Activated CD4-positive, alpha-beta T cell treated with anti-CD3 and anti-CD28 coated beads, Interleukin-2, amount 50 U/mL, for 4 hours (primary cell): Measurements from ENCODE around the gene MPO.

Experiments used
- DNase-seq, 2 experiments: peaks; one replicate each; pipeline ENCODE4 v3.0.0-alpha.2; 2020

The MPO gene

DNA sequence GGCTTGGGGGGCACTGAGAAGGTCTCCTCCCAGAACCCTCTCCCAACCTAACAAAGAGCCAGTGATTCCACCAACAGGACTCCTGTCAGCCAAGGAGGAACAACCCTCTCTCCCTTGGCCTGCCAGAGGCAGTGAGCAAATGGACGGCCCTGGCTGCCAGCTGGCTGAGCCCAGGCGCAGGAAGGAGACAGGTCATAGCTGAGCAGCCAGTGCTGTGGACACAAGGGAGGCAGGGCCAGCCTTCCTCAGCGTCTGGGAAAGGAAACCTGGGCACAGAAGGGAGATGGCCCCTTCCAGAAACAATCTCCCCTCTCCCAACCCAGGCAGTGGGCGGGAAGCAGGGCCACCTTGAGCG, 2.1 kb downstream of the MPO start:
- DNase-seq, result no peak

DNA sequence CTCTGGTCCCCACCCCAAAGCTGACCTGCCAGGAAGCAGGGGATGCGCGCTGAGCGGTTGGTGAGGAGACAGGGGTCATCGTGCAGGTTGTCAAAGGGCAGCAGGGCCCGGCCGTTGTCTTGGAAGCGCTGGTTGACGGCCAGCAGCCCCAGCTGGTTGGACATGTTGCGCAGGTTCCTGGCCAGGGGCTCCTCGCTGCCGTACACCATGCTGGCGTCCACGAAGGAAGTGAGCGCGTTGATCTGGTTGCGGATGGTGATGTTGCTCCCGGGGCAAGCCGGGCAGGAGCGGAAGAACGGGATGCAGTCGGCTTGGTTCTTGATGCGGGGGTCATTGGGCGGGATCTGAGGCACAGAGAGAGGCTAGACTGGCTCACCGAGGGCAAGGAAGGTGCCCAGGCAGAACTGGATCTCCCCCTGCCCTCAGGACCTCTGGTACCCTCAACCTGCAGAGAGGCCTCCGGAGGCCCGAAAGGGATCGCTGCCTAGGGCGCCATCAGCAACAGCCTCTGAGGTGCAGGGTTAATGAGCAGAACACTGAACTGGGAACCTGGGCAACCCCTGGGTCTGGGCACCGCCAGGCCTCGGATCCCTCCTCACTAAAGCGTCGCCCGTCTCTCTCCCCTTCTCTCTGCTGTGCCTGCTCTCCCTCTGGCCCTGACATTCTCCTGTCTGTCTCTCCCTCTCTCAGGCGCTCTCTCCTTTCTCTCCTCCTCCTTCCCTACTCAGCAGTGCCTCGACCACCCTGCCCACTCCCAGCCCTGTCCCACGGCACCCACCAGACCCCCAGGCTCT, 2.7 kb downstream of the MPO start:
- DNase-seq, result no peak

DNA sequence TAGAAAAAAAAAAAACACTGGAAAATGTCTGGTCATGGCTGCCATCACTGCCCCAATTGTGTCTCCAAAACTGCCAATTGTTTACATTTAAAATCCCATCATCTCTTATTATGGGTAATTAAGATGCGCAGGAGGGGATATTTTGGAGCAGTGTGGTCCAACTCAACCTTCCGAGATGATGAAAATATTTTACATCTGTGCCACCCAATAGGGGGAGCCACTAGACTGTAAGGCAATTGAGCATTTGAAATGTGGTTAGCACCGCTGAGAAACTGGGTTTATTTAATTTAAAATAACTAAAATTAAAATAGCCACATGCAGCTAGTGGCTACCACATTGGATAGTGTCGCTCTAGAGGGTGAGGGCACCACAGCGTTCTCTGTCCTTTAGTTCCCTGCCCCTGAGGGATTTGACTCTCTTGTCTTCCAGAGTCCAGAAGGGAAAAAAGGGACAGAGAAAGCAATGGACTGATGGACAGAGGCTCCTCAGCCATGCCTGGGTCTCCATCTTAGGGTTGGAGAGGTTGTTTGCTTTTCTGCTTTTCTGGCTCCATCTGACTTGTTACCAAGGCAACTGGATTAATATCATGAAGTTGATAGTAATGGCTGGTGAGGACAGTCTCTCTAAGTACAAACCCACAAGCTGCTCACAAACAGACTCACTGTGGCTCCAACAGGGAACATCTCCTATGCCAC, 3.5 kb downstream of the MPO start:
- DNase-seq, result no peak

DNA sequence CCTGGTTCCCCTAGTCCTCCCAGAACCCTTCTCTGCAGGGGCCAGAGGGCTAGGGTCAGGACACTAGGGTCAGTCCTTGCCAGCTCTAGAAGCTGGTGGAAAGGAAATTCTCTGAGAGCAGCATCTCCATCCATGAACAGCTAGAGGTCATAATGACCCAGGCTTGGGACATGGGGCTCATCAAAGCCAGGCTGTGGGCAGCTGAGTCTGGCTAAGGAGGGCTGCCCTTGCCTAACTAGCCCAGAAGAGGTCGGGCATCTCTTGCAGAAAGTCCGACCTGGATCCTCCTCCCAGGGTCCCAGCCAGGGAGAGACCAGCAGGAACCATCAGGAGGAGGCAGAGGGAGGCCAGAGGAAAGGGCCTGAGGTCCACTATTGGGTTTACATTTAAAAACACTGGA, 4.3 kb downstream of the MPO start:
- no peak for DNase-seq

DNA sequence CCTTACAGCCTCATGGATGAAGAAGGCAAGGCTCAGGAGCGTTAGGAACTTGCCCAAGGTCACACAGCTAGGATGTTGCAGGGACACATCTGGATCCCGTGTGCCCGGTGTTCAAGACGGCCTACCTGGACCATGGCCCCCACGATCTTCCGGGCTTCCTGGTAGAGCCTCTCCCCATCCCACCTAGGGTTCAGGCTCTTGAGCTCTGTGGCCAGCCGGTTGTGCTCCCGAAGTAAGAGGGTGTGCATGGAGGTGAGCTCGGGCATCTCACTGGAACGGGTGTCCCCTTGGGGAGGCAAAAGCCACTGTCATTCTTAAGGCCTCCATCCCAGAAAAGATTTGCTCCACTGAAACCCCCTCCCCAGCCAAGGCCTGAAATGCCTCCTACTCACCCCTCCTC, 5.3 kb downstream of the MPO start:
- DNase-seq, result no peak

DNA sequence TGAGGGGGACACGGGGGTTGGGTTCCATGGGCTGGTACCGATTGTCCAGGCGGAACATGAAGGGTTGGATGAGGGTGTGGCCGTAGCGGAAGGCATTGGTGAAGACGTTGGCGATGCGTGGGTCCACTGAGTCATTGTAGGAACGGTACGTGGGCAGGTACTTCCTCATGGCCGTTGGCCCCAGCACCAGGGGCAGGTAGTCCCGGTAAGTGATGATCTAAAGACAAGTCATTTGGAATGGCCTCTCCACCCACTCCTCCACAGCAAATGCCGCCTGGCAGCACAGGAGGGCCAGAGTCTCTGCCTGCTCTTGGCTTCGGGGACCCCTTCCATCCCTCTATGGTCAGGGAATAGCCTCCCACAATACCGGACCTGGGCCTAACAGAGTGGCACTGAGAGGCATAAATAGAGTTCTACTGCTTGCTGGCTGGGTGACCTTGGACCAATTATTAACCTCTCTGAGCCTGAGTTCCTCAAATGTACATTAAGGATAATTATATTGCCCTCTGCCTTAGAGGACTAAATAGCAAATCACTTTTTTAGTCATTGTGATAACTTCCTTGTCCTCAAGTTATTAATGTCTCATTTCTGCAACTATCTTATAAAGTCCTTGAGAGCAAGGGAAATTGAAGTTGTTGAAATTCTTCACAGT, 7.2 kb downstream of the MPO start:
- DNase-seq, result no peak

DNA sequence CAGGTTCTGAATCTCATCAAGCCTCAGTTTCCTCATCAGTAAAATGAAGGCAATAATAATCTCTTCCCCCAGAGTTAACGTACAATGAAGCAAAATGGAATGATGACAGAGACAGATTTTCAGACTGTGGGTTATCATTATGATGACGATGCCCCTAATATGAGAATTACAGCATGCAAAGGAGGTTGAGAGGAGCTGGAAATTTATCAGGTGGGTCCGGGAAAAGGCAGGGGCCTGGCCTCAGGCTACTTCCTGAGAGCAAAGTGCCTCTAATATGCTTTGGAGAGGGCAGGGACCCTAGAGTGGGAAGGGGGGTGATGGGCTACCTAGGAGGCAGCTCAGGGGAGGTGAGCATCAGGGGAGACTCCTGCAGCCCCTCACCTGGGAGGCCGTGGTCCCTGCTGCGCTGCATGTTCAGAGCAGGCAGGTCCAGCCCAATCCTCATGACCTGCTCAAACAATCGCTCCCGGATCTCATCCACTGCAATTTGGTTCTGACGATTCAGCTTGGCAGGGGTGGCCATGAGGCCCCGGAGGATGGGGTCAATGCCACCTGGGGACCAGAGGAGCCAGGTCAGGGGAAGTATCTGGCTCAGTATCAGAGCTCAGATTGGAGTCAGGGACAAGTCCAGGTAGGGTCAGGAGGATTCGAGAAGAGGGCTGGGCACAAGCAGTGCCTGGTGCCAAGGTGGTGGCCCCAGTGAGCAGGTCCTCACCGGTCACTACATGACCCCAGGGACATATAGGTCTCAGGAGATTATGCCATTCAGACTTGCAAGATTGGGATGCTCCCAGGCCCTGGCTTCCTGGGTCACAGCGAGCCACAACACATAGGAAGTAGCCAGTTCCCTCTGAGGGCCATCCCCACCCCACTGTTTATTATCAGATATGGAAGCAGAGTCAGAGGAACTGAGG, 8.1 kb downstream of the MPO start:
- DNase-seq, result no peak

DNA sequence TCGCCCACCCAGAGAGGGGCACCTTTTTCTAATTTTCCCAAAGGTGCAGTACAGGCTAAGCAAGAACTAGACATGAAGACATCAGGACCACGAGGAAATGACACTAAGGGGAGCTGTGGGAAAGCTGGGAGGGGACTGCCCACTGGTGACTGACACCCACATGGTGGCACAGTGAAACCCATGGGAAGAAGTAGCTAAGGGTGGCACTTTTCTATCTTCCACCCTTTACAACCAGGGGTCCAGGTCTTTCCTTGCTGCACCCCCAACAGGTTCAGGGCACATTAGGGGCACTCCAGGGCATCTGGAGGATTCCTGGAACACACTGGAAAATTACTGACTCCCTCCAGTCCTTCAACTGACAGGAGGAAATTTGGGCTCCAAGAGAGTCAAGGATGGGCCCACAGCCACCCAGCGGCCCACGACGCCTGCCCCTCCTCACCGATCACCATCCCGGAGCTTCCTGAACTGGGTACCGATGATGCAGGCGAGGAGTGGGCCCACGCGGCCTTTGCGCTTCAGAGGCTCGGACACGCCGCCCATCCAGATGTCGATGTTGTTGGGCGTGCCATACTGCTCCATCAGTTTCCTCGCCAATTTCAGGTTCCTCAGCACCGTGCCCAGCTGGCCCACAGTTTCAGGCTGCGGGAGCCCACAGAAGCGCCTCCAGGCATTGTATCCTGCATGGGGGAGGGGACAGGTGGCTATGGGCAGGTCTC, 9.4 kb downstream of the MPO start:
- no peak for DNase-seq

DNA sequence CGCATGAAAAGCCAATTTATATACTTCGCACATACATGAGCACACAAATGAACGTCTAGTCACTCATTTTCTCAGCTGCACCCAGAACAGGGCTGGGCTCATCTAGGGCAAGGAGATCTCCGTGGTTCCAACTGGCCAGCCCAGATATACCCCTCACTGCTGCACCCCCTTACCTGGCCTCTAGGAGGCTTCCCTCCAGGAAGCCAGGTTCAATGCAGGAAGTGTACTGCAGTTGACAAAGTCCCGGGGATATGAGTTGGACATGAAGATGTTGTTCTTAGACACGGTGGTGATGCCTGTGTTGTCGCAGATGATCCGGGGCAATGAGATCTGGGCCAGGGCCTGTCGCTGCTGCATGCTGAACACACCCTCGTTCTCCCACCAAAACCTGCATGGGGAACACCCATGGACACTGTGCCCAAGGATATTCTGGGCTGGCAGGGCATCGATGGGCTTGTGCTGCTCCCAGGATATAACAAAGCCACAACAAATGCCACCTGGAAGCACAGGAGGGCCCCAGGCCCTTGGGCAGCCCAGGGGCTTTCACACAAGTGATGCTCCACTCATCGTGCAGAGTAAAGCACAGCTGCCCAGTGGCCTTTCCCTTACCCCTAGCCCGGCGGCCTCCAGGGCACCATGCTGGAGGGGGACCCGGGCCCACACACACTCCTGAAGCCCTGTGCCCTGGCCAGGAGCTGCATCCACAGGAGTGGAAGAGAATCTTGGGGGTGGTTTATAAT, 10.1 kb downstream of the MPO start:
- no peak for DNase-seq

DNA sequence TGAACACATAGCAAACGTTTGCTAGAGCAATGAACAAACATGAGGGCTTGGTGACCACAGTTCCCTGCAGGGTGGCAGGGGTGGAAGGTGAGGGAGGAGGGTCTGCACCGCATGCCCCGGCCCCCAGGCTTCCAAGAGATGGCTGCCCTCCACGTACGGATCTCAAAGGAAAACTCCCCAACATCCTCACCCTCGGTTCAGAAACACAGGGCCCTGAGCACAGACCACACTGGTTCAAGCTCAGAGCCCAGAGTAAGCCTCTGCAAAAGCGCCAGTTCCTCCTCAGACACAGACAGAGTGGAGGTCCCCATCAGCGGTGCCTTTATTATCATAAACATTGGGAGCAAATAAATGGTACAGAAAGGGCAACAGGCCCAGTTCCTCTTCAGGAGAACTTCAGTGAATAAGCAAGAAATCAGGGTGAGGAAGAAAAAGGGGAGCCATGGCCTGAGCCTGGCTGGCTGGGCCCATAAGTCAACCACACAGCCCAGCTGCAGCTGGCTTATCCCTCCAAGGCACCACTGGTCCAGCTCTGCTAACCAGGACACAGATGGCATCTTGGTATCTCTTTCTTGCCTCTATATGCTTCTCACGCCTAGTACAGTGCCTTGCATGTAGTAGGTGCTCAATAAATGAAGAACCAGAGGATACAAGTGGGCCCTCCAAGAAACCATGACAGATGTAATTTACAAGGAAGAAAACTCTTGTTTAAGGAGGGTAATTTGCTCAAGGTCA, 11.0 kb downstream of the MPO start:
- DNase-seq, result no peak

DNA sequence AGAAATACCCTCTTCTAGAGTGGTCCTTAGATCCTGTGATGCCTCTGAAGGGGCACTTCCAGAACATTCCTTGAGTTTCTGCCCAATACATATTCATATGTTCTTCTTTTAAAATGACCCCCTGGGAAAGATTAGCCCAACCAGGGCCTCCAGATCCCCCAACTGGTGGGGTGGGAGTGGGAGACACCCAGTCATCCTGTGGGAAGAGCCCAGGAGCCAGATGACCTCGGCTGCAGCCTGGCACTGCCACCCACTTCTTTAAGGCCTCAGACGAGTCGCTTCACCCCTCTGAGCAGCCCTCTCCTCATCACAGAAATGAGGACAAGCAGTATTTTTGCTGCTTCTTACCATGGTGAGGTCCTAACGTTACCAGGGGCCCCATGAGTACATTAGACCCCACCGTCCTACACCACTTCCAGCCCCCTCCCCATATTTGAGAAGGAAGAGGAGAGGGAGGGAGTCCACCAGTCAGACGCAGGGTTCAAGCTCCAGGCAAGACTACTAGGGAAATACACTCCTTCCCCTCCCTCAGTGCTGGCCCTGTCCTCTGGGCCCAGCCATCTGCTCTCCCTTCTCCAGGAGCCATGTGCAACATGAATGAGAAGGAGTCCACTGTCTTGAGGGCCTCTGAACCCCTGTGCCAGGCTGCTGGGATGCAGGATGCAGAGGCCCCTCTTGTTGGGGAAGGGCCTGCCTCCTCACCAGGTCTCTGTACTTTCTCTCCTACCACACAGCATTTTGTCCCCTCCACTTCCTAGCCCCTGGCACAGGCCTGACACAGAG, 11.8 kb downstream of the MPO start:
- no peak for DNase-seq

DNA sequence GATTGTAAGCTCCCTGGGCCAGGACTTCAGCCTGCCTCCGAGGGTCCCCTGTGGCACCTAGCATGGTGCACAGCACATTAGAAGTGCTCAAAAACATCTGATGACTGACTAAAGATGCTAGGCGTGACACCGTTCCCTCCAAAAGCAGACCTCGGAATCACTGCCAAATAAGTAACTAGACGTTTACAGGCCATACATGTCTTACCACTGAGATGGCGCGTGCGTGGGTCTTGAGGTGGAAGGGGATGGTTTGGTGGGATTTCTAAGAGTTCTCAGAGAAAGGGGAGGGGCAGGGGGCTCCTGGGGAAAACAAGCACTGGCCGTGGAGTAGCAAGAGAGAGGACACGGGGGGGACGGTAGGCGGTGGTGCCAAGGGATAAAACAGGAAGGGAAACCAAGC, 12.4 kb downstream of the MPO start:
- no peak for DNase-seq

DNA sequence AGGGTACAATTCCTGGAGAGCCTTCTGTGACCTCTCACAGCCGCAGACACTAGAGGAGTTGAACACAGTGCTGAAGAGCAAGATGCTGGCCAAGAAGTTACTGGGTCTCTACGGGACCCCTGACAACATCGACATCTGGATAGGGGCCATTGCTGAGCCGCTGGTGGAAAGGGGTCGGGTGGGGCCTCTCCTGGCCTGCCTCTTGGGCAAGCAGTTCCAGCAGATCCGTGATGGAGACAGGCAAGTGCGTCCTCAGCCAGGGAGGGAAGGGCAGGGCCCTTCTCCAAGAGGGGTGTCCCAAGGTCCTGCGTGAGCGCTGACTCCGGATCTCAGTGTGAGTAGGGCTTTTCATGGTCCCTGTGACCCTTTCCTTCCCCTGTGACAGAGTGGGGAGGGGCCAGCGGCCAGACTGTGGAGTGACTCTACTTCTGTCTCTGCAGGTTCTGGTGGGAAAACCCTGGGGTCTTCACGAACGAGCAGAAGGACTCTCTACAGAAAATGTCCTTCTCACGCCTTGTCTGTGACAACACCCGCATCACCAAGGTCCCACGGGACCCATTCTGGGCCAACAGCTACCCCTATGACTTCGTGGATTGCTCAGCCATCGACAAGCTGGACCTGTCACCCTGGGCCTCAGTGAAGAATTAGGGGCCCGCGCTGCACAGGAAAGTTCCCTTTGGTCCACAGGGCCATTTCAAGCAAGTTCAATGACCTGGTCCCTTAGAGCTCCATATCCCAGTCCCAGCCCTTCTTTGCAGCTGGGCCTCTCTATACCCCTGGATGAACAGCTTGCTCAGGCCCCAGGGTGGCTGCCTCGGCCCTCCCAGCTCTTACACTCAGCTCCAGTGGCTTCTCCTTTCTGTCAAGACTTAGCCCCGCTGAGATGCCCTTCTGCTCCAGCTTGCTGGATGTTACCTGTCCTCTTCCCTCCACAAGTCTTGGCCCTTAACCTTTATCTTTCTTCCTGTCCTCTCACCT, 13.1 kb downstream of the MPO start:
- no peak for DNase-seq

DNA sequence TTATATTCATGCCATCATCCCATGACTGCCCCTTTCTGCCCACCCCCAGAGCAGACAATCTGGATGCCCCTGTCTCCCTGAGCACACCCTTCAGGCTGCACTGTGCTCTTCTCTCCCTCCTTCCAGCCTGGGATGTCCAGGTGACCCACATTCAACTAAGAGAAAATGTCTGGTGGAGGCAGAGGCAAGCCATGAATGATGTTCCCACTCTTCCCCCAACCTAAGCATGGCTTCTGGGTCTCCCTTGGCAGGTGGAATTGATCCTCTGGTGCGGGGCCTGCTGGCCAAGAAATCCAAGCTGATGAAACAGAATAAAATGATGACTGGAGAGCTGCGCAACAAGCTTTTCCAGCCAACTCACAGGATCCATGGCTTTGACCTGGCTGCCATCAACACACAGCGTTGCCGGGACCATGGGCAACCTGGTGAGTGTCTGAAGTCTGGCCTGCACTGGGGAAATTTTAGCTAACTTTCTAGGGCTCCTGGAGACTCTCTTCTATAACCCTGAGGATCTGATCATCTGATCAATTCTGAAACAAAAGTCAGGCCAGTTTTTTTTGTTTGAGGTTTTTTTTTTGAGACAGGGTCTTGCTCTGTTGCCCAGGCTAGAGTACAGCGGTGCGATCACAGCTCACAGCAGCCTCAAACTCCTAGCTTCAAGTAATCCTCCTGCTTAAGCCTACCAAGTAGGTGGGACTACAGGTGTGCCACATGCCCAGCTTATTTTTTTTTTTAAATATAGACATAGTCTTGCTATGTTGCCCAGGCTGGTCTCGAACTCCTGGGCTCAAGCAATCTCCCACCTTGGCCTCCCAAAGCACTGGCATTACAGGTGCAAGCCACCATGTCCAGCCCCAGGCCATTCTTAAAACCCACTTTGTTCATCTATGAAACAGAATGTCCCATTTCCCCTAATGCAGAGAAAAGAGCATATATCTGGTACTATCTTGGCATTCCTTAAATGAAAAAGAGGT, 14.5 kb downstream of the MPO start:
- DNase-seq, result no peak

DNA sequence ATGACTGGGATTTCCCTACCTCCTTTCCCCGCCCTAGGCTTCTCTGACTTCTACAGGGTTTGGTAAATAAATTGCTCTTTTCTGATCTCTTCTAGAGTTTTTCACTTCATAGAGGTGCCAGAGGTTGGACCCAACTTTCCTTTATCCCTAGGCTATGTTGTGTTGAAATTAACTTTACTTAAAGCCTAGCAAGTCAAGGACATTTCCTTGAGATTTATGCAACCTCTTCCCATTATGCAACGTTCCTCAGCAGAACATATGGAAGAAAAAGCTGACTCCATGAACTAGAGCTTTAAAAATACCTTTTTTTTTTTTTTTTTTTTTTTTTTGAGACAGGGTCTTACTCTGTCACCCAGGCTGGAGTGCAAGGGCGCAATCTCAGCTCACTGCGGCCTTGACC, 15.5 kb downstream of the MPO start:
- DNase-seq, result no peak

DNA sequence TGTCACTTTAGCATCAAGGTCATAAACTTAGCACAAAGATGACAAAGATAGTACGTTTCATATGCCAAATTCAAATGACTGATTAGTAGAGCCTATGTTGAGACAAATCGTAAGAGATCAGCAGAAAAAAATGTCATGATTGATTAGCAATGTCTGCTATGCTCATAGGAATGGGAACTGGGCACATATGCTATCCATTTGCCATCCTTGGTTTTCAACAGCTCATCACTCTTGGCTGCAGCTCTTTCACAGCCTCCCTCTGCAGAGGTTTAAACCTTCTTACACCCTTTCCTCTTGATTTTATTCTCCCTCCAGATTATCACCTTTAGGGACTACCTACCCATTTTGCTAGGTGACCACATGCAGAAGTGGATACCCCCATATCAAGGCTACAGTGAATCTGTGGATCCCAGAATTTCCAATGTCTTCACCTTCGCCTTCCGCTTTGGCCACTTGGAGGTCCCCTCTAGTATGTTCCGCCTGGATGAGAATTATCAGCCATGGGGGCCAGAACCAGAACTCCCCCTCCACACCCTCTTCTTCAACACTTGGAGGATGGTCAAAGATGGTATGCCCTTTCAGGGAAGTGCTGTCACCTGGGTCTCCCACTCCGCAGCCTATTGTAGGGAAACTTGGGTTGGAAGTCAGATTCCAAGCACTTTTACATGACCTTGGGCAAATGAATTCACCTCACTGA, 16.2 kb downstream of the MPO start:
- no peak for DNase-seq

DNA sequence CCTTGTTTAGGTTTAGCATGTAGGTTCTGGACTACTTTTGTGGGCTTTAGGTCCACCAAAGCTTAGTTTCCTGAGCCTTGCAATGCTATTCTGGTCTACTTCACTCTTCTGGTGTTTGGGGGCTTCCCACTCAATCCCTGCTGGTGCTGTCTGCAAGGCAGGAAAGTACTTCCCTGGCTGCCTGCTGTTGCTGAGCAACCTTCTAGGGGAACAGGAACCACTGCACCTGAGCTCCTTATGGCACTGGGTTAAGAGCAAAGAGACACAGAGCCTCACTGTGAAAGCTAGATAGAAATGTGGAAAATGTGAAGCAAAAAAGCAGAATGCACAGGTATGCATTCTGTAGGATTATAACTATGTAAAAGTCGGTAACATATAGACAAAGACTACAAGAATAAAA, 17.0 kb downstream of the MPO start:
- DNase-seq, result no peak
